IMR-90 (cell line): ENCODE measurements around the gene SUDS3. TPM values are rescaled to one million over a fixed set of nuclear protein-coding genes. Genes with fewer than 3 reads are reported as not detected.

Source experiments
- ATAC-seq: fragments of 200-7000 bp; cut with Tn5 transposase; 2 replicates; pipeline ENCODE4 v1.9.1; 2020; ENCODE audit warnings: low read depth, mild to moderate bottlenecking, moderate library complexity
- BruUV-seq: library from RNA; stranded (reverse); fragments of 400-500 nt; replicated peaks from 2 replicates; lab custom pipeline; 2021; lab: Mats Ljungman, UMichigan
- CTCF ChIA-PET: fragments of 300-600 bp; formaldehyde crosslinking; extraction: SDS; loops from one replicate; lab custom pipeline; 2021; ENCODE audit warnings: antibody characterized with exemption; lab: Yijun Ruan, JAX
- POLR2A ChIA-PET: fragments of 300-600 bp; sonication (Branson Sonifier 250); formaldehyde crosslinking; loops from one replicate; lab custom pipeline; 2022; ENCODE audit warnings: antibody characterized with exemption; ENCODE audit not compliant: unreplicated experiment; lab: Charles Lee
- DNase-seq: peaks from one replicate; pipeline ENCODE4 v3.0.0; 2013
- H2AFZ ChIP-seq: replicated peaks from 2 replicates; pipeline ENCODE3; 2013; ENCODE audit warnings: low read length, mild to moderate bottlenecking; ENCODE audit not compliant: poor library complexity
- H2AK5ac ChIP-seq: 2 replicates; pipeline ENCODE4 v1.6.1; 2013; ENCODE audit warnings: low read depth, low read length, inconsistent platforms
- H2AK9ac ChIP-seq: replicated peaks from 2 replicates; pipeline ENCODE3; 2013; ENCODE audit warnings: mild to moderate bottlenecking, low read depth, low read length, moderate library complexity; ENCODE audit not compliant: poor library complexity
- H2BK120ac ChIP-seq: 2 replicates; pipeline ENCODE4 v1.6.1; 2013; ENCODE audit warnings: low read depth, low read length, inconsistent platforms
- H2BK15ac ChIP-seq: 3 replicates; pipeline ENCODE4 v1.6.1; 2013; ENCODE audit warnings: low read depth, low read length, inconsistent platforms
- H2BK20ac ChIP-seq: 2 replicates; pipeline ENCODE4 v1.6.1; 2013; ENCODE audit warnings: low read depth, mild to moderate bottlenecking, inconsistent platforms, low read length, moderate library complexity
- H2BK5ac ChIP-seq: 2 replicates; pipeline ENCODE4 v1.6.1; 2013; ENCODE audit warnings: mild to moderate bottlenecking, low read depth, low read length, inconsistent platforms; ENCODE audit not compliant: poor library complexity, severe bottlenecking
- H3K14ac ChIP-seq: replicated peaks from 2 replicates; pipeline ENCODE4 v1.6.1; 2013; ENCODE audit warnings: low read depth, low read length, inconsistent platforms
- H3K18ac ChIP-seq: 2 replicates; pipeline ENCODE4 v1.6.1; 2013; ENCODE audit warnings: low read depth, low read length, control low read depth
- H3K23ac ChIP-seq: 2 replicates; pipeline ENCODE4 v1.6.1; 2013; ENCODE audit warnings: low read depth, low read length, inconsistent platforms
- H3K27ac ChIP-seq: 2 replicates; pipeline ENCODE4 v1.5.1; 2013; ENCODE audit warnings: mild to moderate bottlenecking, control low read depth, low read length; ENCODE audit not compliant: insufficient read depth
- H3K27me3 ChIP-seq: 2 replicates; pipeline ENCODE4 v1.6.1; 2013; ENCODE audit warnings: low read length; ENCODE audit not compliant: control insufficient read depth, insufficient read depth
- H3K36me3 ChIP-seq: 2 replicates; pipeline ENCODE4 v1.6.1; 2013; ENCODE audit warnings: low read length, mixed read lengths; ENCODE audit not compliant: control insufficient read depth, insufficient read depth
- H3K4ac ChIP-seq: 2 replicates; pipeline ENCODE4 v1.6.1; 2013; ENCODE audit warnings: low read depth, low read length, inconsistent platforms
- H3K4me1 ChIP-seq: 2 replicates; pipeline ENCODE4 v1.6.1; 2013; ENCODE audit warnings: low read length, mixed read lengths; ENCODE audit not compliant: control insufficient read depth, insufficient read depth
- H3K4me2 ChIP-seq: 2 replicates; pipeline ENCODE4 v1.6.1; 2013; ENCODE audit warnings: low read depth, mild to moderate bottlenecking, control low read depth, low read length, moderate library complexity
- H3K4me3 ChIP-seq: 2 replicates; pipeline ENCODE4 v1.5.1; 2013; ENCODE audit warnings: low read depth, mild to moderate bottlenecking, control low read depth, low read length, moderate library complexity; ENCODE audit not compliant: insufficient read depth
- H3K56ac ChIP-seq: 2 replicates; pipeline ENCODE4 v1.6.1; 2013; ENCODE audit warnings: low read length, inconsistent platforms; ENCODE audit not compliant: insufficient read depth; ENCODE audit errors: extremely low read depth
- H3K79me1 ChIP-seq, 2 experiments: 2 replicates each; pipeline ENCODE4 v1.6.1; 2013; ENCODE audit warnings: low read length in 2 of 2, inconsistent platforms in 1 of 2, low read depth in 1 of 2
- H3K9ac ChIP-seq: 2 replicates; pipeline ENCODE4 v1.6.1; 2013; ENCODE audit warnings: low read depth, low read length, control low read depth
- H3K9me1 ChIP-seq: 2 replicates; pipeline ENCODE4 v1.6.1; 2013; ENCODE audit warnings: low read length, inconsistent platforms; ENCODE audit not compliant: insufficient read depth
- H3K9me3 ChIP-seq: 2 replicates; pipeline ENCODE4 v1.6.1; 2013; ENCODE audit warnings: low read length; ENCODE audit not compliant: control insufficient read depth, insufficient read depth
- H4K20me1 ChIP-seq: 2 replicates; pipeline ENCODE4 v1.6.1; 2013; ENCODE audit warnings: low read length, inconsistent platforms; ENCODE audit not compliant: insufficient read depth
- H4K5ac ChIP-seq: 2 replicates; pipeline ENCODE4 v1.6.1; 2013; ENCODE audit warnings: mild to moderate bottlenecking, low read depth, low read length, control low read depth
- H4K8ac ChIP-seq, 2 experiments: 2 replicates each; pipeline ENCODE4 v1.6.1; 2013; ENCODE audit warnings: low read depth in 2 of 2, low read length in 2 of 2, control low read depth in 1 of 2, inconsistent platforms in 1 of 2
- H4K91ac ChIP-seq: 2 replicates; pipeline ENCODE4 v1.6.1; 2013; ENCODE audit warnings: low read depth, low read length, inconsistent platforms; ENCODE audit not compliant: insufficient read depth
- CHD1 ChIP-seq: IDR thresholded peaks from 2 replicates; pipeline ENCODE4 v1.6.1; 2012; ENCODE audit warnings: low read depth, low read length, improper control_type of control experiment
- CTCF ChIP-seq: conservative IDR thresholded peaks from 2 replicates; pipeline ENCODE4 v1.5.1; 2012; ENCODE audit warnings: mild to moderate bottlenecking, low read depth, low read length, improper control_type of control experiment
- MAZ ChIP-seq: IDR thresholded peaks from 2 replicates; pipeline ENCODE4 v1.6.1; 2012; ENCODE audit warnings: low read depth, mild to moderate bottlenecking, low read length, improper control_type of control experiment, moderate library complexity, borderline replicate concordance
- MXI1 ChIP-seq: IDR thresholded peaks from 2 replicates; pipeline ENCODE4 v1.6.1; 2012; ENCODE audit warnings: low read depth, mild to moderate bottlenecking, low read length, moderate library complexity, borderline replicate concordance
- NFE2L2 ChIP-seq: fragments of 150-350 bp; IDR thresholded peaks from 2 replicates; pipeline ENCODE4 v1.6.1; 2016; ENCODE audit warnings: low read depth, mild to moderate bottlenecking, low read length
- POLR2A ChIP-seq: IDR thresholded peaks from 2 replicates; pipeline ENCODE4 v1.6.1; 2012; ENCODE audit warnings: mild to moderate bottlenecking, low read depth, low read length
- RAD21 ChIP-seq: IDR thresholded peaks from 2 replicates; pipeline ENCODE4 v1.6.1; 2012; ENCODE audit warnings: low read length, improper control_type of control experiment
- RCOR1 ChIP-seq: IDR thresholded peaks from 2 replicates; pipeline ENCODE4 v1.6.1; 2012; ENCODE audit warnings: mild to moderate bottlenecking, low read length, improper control_type of control experiment; ENCODE audit not compliant: insufficient replicate concordance
- SMC3 ChIP-seq: fragments of 150-350 bp; IDR thresholded peaks from 2 replicates; pipeline ENCODE4 v1.6.1; 2016; ENCODE audit warnings: low read depth, mild to moderate bottlenecking, antibody characterized with exemption, low read length, moderate library complexity
- WGBS, 2 experiments: methylation state at CpG; one replicate each; pipeline versions ENCODE4 v1.1.5 to v1.1.7; 2013; ENCODE audit warnings: missing lambda C conversion rate in 2 of 2; ENCODE audit not compliant: insufficient read length in 1 of 2; ENCODE audit errors: extremely low coverage in 2 of 2; 5-methylcytosine and 5-hydroxymethylcytosine counted together
- dilution Hi-C: fragments of 300-500 bp; cut with HindIII; formaldehyde crosslinking; loops from one replicate; pipeline ENCODE4 v1.14.3; 2018; ENCODE audit warnings: low sequenced_read_pairs; ENCODE audit not compliant: unreplicated experiment
- in situ Hi-C: fragments of 300-500 bp; cut with MboI; formaldehyde crosslinking; loops from 3 replicates; pipeline ENCODE4 v1.14.3; 2019; ENCODE audit warnings: low sequenced_read_pairs, inconsistent platforms, mixed read lengths
- intact Hi-C: fragments of 100-400 bp; cut with micrococcal nuclease; formaldehyde crosslinking; loops from 2 replicates; pipeline ENCODE4 v1.10.0; 2022
- polyA plus RNA-seq, 3 experiments: library from polyadenylated mRNA; depleted of rRNA; stranded (reverse); fragments of >200 nt; gene quantifications; 2 replicates each; pipeline ENCODE4 v1.2.3, GENCODE V29; 2012; ENCODE audit warnings: low replicate concordance in 1 of 3
- total RNA-seq: library from RNA; depleted of rRNA; stranded (reverse); fragments of >200 nt; gene quantifications from 2 replicates; pipeline ENCODE4 v1.2.3, GENCODE V29; 2012

Gene SUDS3
- total and polyA plus RNA-seq, 2 of the 4 experiments (the other 2 are of a cell fraction), result 13.4 to 13.8 TPM

GRCh38 chr12:118429688-118430383, 53.5 kb downstream of the SUDS3 start:
- Histone ChIP-seq H3K36me3 (no peaks in the 10 kb centered on the region), H3K79me1 (no peaks in the 10 kb centered on the region), H4K20me1 (no peaks in the 10 kb centered on the region), H3K14ac (no peak overlapping the region), H3K27me3 (no peaks in the 10 kb centered on the region), H4K8ac (no peak overlapping the region), H2AFZ (no peak overlapping the region), H4K5ac (no peak overlapping the region), H3K56ac (no peak overlapping the region), H3K23ac (no peak overlapping the region), H2BK120ac (no peak overlapping the region), H3K4me3 (no peak overlapping the region), H3K9ac (no peak overlapping the region), H2AK5ac (no peak overlapping the region), H2BK5ac (no peak overlapping the region), H2BK15ac (no peak overlapping the region), H2AK9ac (no peak overlapping the region), H3K9me1 (no peaks in the 10 kb centered on the region), H3K4me2 (no peak overlapping the region), H3K18ac (no peak overlapping the region), H2BK20ac (0 out of 2 replicates have a peak overlapping the region, but pooled peaks have one; percentile 16), H3K9me3 (no peaks in the 10 kb centered on the region), H4K91ac (no peak overlapping the region), H3K4ac (no peak overlapping the region), H3K4me1 (no peaks in the 10 kb centered on the region), H3K27ac (no peak overlapping the region)
- 70% methylated on average over 2 of the region's 7 CpGs; no CpG with 5 or more reads in 1 of the 2 experiments for WGBS, 2 experiments
- dilution Hi-C loops, result no loop called here
- DNase-seq, result no peak
- POLR2A ChIA-PET, result no interaction called here
- intact Hi-C loops, result no loop called here
- BruUV-seq, result no TSS peak
- TF ChIP-seq MAZ (no peak), NFE2L2 (no peak), SMC3 (no peak), POLR2A (no peak), RAD21 (no peak), RCOR1 (no peak), CTCF (no peak), CHD1 (no peak), MXI1 (no peak)
- in situ Hi-C loops, result no loop called here
- CTCF ChIA-PET, result no interaction called here
- ATAC-seq, result no peak
